NCI-H345 (cell line): ENCODE results near the gene BPGM.

ENCODE experiments used
- DNase-seq: peaks from one replicate; lab custom pipeline; 2025; lab: John Stamatoyannopoulos, UW

Gene BPGM

DNA sequence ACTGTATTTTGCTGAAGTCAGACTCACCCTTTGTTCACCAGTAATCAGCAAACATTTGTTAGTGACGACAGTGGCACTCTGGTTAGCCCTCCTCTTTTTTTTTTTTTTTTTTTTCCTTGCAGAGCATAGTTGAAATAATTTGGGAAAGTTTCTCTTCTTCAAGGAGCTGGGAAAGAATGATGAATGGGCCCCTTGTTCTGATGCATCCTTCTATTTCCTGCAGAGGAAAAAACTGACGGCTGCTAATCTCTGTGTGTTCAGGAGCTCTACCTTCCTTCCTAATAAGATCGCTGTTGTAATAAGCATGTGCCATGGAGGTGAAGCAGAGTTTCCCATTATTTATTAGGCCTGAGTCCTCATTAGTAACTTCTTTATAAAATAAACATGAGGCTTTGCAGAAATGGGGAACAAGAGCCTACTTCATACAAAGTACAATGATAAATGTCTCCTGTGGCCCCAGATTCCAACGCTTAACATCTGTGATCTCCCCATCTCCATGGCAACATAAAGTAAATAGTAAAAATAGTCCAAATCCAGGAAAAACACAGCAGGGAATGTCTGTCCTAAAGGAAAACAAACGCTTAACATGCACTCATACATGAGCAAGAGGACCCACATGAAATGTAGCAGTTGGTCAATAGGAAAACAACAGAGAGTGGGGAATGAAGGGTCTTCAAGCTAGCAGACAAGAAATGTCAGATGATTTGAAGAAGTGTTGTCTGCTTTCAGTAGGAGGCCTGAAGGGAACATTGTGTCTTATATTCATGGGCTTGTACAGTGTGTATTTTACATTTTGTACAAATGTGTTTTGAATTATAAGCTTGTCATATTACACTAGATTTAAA, 73.7 kb downstream of the BPGM start:
- no peak for DNase-seq

DNA sequence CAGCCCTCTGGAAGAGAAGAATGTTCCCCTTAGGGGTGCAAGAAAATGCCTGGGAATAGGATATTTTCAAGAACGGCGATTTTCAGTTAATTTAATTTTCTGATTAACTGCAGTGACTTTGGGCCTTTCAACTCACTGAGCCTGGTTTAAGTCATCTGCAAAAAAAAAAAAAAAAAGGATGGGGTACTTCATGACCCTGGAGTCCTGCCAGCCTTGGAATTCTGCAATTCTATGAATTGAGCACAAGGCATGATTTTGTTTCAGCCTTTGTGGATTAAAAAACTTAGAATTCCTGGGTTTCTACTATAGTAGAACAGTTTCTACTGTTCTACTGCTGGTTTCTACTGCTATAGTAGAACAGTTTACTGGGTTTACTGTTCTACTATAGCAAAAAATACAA, 74.5 kb downstream of the BPGM start:
- no peak for DNase-seq

DNA sequence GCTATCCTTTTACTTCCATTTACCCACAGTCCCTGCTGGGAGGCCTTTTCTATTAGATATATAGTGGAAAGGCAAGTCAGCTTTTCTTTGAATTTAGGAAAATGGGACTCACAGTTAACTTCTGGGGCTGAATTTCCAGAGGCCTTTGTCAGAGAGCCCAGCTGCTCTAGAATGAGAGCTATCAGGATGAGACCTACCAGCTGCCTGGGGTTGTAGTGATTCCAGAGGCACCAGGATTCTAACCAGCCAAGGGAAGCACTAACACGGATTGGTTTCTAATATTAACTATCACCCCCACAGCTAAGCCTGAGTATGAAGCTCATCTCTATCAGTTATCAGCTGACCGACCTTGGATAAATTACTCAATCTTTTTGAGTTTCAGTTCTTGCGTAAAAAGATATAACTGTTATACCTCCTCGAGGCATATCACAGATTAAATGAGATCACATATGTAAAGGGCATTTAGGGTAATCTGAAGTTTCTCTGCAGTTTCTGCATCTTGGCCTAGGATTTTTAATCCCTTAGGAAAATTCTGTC, 76.2 kb downstream of the BPGM start:
- no peak for DNase-seq

DNA sequence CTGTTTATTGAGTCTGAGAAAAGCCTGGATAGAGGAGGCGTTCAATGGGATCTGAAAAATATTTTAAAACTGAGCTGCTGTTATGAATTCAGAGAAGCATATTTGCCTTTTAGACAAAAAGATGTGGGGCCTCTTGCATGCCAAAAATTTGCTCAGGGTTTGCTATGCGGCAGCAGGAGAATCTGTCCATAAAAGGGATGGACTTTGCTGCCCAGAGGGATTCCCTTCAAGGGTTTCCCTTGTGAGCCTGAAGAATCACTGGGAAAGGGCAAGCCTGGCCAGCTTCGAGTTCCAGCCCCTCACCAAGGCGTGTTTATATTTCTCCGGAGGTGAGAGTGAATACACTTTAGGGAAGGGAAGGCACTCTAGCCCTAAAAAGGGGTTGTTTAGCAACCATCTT, 77.2 kb downstream of the BPGM start:
- DNase-seq, result no peak

DNA sequence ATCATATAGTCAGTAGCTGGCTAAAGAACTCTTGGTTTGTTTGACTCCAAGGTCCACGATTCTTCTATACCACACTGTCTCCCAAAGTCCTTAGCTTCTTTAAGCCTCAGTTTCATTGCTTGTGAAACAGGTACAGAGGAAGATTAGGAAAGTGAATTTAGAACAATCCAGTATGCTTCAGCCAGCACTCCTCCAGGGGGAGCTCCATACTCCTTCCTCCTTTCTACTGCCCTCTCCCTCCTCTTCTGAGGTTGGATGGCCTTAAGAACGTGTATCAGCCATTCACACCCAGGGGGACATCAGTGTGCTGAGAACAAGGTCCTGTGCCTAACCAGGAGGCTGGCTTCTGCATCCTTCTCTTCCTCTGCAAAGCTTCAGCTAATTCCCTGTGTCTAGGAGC, 78.0 kb downstream of the BPGM start:
- DNase-seq, result no peak

DNA sequence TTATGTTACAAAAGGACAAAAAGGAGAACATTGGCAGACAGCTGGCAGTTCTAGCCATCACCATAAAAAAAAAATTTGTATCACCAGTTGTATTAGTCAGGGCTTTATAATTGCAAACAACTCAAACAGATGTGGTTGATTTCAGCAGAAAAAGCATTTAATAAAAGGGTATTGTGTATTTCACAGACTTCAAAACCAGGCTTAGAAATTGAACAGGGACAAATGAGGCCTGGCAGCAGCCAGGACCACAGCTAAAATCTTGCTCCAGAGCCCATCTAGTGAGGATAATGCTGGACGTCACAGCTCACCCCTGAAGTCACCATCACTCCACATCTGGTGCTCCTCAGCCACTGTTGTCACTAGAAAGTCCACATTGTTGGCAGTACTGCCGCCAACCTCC, 79.9 kb downstream of the BPGM start:
- no peak for DNase-seq

DNA sequence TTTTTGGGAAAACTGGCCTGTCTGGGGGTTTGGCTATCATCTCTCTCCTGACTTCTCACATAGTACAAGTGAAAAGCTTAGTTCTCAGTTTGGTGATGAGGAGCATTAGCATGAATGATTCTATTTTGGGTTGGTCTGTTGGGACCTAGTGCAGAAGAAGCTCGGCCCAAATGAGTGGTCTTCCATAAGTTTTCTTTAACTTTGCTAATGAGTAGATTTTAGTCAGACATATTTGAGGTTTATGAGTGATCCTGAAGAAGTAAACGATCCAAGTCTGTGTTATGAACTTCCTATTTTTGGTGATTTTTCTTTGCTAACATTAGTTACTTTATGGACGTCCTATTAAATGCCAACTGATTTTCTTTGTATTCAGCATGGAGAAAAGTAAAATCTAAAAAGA, 81.1 kb downstream of the BPGM start:
- DNase-seq, result no peak
